Spleen (tissue), 7 donors: ENCODE measurements around the gene DLGAP3.

ENCODE experiments used
- POLR2A ChIP-seq, 3 donors: fragments of 450-650 bp; IDR thresholded peaks; one replicate each; pipeline ENCODE4 v1.5.1; 2017; ENCODE audit warnings: antibody characterized with exemption in 3 of 3, mild to moderate bottlenecking in 1 of 3
- POLR2AphosphoS5 ChIP-seq, 3 donors: sonication (generic); formaldehyde crosslinking; IDR thresholded peaks; one replicate each; pipeline ENCODE4 v1.5.1; 2017; ENCODE audit warnings: antibody characterized with exemption in 3 of 3
- TF ChIP-seq, protein P1 (sequence below), 11 experiments: fragments of 200-600 bp in 7 of 11; fragments of 450-650 bp in 4 of 11; sonication (generic) in 4 of 11; IDR thresholded peaks in 8 of 11; conservative IDR thresholded peaks in 3 of 11; 1 replicate in 7 of 11; 2 replicates in 4 of 11; pipeline versions ENCODE4 v1.4.0 to v1.8.0; 2016 to 2021; ENCODE audit warnings: antibody characterized with exemption in 11 of 11, inconsistent platforms in 4 of 11, mild to moderate bottlenecking in 1 of 11
- donor health status: DM: no; HTN: no; CAD: no; lungs with moderate emphysema.
- donor health status: DM: no; HTN: no; CAD: no.
- donor health status: DM: no; HTN: no; CAD: no.

DNA sequence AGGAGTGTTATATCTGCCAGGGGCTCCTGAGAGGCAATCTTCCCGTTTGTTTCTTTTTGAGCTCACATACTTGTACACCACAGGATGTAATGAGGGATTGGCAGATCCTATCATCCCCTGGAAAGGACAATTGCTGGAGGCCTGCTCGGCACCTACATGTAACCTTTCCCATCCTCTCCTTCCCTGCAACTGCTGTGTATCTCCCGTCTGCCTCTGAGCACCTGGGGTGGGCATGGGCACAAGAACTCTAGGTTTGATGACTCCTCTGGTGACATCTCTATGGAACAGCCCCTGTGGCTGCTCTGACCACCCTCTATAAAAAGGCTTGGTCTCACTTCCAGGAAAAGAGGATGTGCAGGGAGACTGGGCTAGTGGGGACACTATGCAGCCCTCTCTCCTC lies 44.9 kb downstream of the DLGAP3 start:
- TF ChIP-seq, protein P1, sequence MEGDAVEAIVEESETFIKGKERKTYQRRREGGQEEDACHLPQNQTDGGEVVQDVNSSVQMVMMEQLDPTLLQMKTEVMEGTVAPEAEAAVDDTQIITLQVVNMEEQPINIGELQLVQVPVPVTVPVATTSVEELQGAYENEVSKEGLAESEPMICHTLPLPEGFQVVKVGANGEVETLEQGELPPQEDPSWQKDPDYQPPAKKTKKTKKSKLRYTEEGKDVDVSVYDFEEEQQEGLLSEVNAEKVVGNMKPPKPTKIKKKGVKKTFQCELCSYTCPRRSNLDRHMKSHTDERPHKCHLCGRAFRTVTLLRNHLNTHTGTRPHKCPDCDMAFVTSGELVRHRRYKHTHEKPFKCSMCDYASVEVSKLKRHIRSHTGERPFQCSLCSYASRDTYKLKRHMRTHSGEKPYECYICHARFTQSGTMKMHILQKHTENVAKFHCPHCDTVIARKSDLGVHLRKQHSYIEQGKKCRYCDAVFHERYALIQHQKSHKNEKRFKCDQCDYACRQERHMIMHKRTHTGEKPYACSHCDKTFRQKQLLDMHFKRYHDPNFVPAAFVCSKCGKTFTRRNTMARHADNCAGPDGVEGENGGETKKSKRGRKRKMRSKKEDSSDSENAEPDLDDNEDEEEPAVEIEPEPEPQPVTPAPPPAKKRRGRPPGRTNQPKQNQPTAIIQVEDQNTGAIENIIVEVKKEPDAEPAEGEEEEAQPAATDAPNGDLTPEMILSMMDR (IDR thresholded peaks at IDR 0.05 in 8 of 11, conservative IDR thresholded peaks at IDR 0.05 in 3 of 11), result no peak
- no peak for TF ChIP-seq POLR2A (IDR thresholded peaks at IDR 0.05)
- TF ChIP-seq POLR2AphosphoS5 (IDR thresholded peaks at IDR 0.05), result no peak
